Measurements from ENCODE around the gene SLC35F5.

GRCh38 chr2:113675875-113676274, 80.6 kb downstream of the SLC35F5 start:
- TF ChIP-seq POLR2A (IDR thresholded peaks at IDR 0.05) (no peak), CTCF (IDR thresholded peaks at IDR 0.05) (no peak)

Data from right lobe of liver (tissue), 4 donors.